Neural crest cell (in vitro differentiated cells): ENCODE data around the gene FIG4. TPM values are rescaled to one million over a fixed set of nuclear protein-coding genes. Genes with fewer than 3 reads are reported as not detected.
"Not testable (repeated sequence)": the region's sequence is repeated elsewhere in the genome, so short reads cannot be mapped to it uniquely, and the experiment has no call there.

Experiments
- DNase-seq: peaks from one replicate; pipeline ENCODE4 v3.0.0; 2021; ENCODE audit warnings: low read depth, mixed read lengths, low spot score
- H3K27ac Mint-ChIP-seq: one replicate; pipeline ENCODE4 v1.8.0; 2021; ENCODE audit warnings: mild to moderate bottlenecking, mixed read lengths; ENCODE audit not compliant: unreplicated experiment
- H3K27me3 Mint-ChIP-seq: 2 replicates; pipeline ENCODE4 v1.8.0; 2021; ENCODE audit warnings: low read depth, mild to moderate bottlenecking, mixed read lengths
- H3K36me3 Mint-ChIP-seq: 2 replicates; pipeline ENCODE4 v1.8.0; 2021; ENCODE audit warnings: low read depth, mild to moderate bottlenecking, mixed read lengths
- H3K4me1 Mint-ChIP-seq: 2 replicates; pipeline ENCODE4 v1.8.0; 2021; ENCODE audit warnings: mixed read lengths
- H3K4me3 Mint-ChIP-seq: one replicate; pipeline ENCODE4 v1.8.0; 2021; ENCODE audit warnings: mild to moderate bottlenecking, mixed read lengths
- H3K9me3 Mint-ChIP-seq: 2 replicates; pipeline ENCODE4 v1.8.0; 2021; ENCODE audit warnings: mixed read lengths
- CTCF ChIP-seq: fragments of 200-600 bp; sonication (generic); conservative IDR thresholded peaks from 2 replicates; pipeline ENCODE4 v1.5.0; 2021; ENCODE audit warnings: antibody characterized with exemption, mild to moderate bottlenecking
- total RNA-seq: library from RNA; stranded (reverse); gene quantifications from 2 replicates; pipeline ENCODE4 v1.2.1, GENCODE V29; 2021

The FIG4 gene
- total RNA-seq, 1 donor from 2014 or later, result 12.7 TPM

- peaks cover 4% of the 10 kb centered on the region for H3K36me3 Mint-ChIP-seq
- H3K27me3 Mint-ChIP-seq, result no peaks in the 10 kb centered on the region
- no peak overlapping the region for H3K27ac Mint-ChIP-seq
- H3K4me1 Mint-ChIP-seq, result no peaks in the 10 kb centered on the region
- H3K4me3 Mint-ChIP-seq, result no peak overlapping the region
- DNase-seq, result no peak
- H3K9me3 Mint-ChIP-seq, result peaks cover 2% of the 10 kb centered on the region
- TF ChIP-seq CTCF, result no peak
These were observed 49.7 kb downstream of the FIG4 start for GRCh38 chr6:109740787-109741186.

GRCh38 chr6:109743739-109744138 lies 52.6 kb downstream of the FIG4 start:
- Mint-ChIP-seq H3K36me3 (peaks cover 4% of the 10 kb centered on the region), H3K27ac (no peak overlapping the region), H3K9me3 (peaks cover 2% of the 10 kb centered on the region), H3K4me1 (no peaks in the 10 kb centered on the region), H3K4me3 (no peak overlapping the region), H3K27me3 (no peaks in the 10 kb centered on the region)
- no peak for DNase-seq
- TF ChIP-seq CTCF, result no peak

- H3K4me3 Mint-ChIP-seq, H3K9me3 Mint-ChIP-seq, H3K4me1 Mint-ChIP-seq, H3K27ac Mint-ChIP-seq, H3K27me3 Mint-ChIP-seq, H3K36me3 Mint-ChIP-seq, DNase-seq: not testable (repeated sequence)
These were observed 53.7 kb downstream of the FIG4 start for GRCh38 chr6:109744779-109745178.

GRCh38 chr6:109747221-109747620 lies 56.1 kb downstream of the FIG4 start:
- DNase-seq, result no peak
- no peak overlapping the region for H3K27ac Mint-ChIP-seq
- H3K9me3 Mint-ChIP-seq, result no peaks in the 10 kb centered on the region
- no peak for TF ChIP-seq CTCF
- H3K4me3 Mint-ChIP-seq, result no peak overlapping the region
- no peaks in the 10 kb centered on the region for H3K27me3 Mint-ChIP-seq
- H3K4me1 Mint-ChIP-seq, result no peaks in the 10 kb centered on the region
- H3K36me3 Mint-ChIP-seq, result peaks cover 2% of the 10 kb centered on the region

GRCh38 chr6:109759098-109759955 lies 68.2 kb downstream of the FIG4 start:
- TF ChIP-seq CTCF, result no peak
- no peaks in the 10 kb centered on the region for H3K4me1 Mint-ChIP-seq

GRCh38 chr6:109760208-109760607 lies 69.1 kb downstream of the FIG4 start:
- peaks cover 12% of the 10 kb centered on the region for H3K9me3 Mint-ChIP-seq
- H3K4me3 Mint-ChIP-seq, result no peak overlapping the region
- no peak for DNase-seq
- H3K27ac Mint-ChIP-seq, result no peak overlapping the region
- H3K27me3 Mint-ChIP-seq, result no peaks in the 10 kb centered on the region
- TF ChIP-seq CTCF, result no peak
- no peaks in the 10 kb centered on the region for H3K4me1 Mint-ChIP-seq
- H3K36me3 Mint-ChIP-seq, result peaks cover 34% of the 10 kb centered on the region

More at GRCh38 chr6:109759098-109759955, 68.2 kb downstream of the FIG4 start:
- no peaks in the 10 kb centered on the region for H3K27me3 Mint-ChIP-seq
- DNase-seq, result no peak
- H3K9me3 Mint-ChIP-seq, result peaks cover 12% of the 10 kb centered on the region
- no peak overlapping the region for H3K4me3 Mint-ChIP-seq
- H3K27ac Mint-ChIP-seq, result no peak overlapping the region
- peaks cover 37% of the 10 kb centered on the region for H3K36me3 Mint-ChIP-seq
